Gastroesophageal sphincter (tissue), 4 donors: Measurements from ENCODE around the gene INAFM2. TPM values are rescaled to one million over a fixed set of nuclear protein-coding genes. Genes with fewer than 3 reads are reported as not detected.
A peak's percentile ranks its signal among the peaks of the same experiment; 100 is the strongest.

Experiments
- ATAC-seq: fragments of 150-250 bp; one replicate; pipeline ENCODE4 v1.9.1; 2016; ENCODE audit warnings: mild to moderate bottlenecking, moderate library complexity
- H3K27ac ChIP-seq, 4 donors: fragments of 200-600 bp; sonication (generic) in 3 of 4; 1 replicate in 3 of 4; 2 replicates in 1 of 4; pipeline ENCODE4 v1.5.1; 2016 to 2019
- H3K27me3 ChIP-seq: fragments of 200-600 bp; sonication (generic); one replicate; pipeline ENCODE4 v1.5.1; 2019
- H3K36me3 ChIP-seq, 2 donors: fragments of 200-600 bp; sonication (generic); one replicate each; pipeline ENCODE4 v1.5.1; 2019; ENCODE audit warnings: control low read depth in 1 of 2
- H3K4me1 ChIP-seq, 3 donors: fragments of 200-600 bp; sonication (generic); 1 replicate in 2 of 3; 2 replicates in 1 of 3; pipeline ENCODE4 v1.5.1; 2016 to 2019; ENCODE audit warnings: control low read depth in 2 of 3
- H3K4me3 ChIP-seq, 2 donors: fragments of 200-600 bp; sonication (generic); one replicate each; pipeline ENCODE4 v1.5.1; 2019; ENCODE audit warnings: mild to moderate bottlenecking in 1 of 2, moderate library complexity in 1 of 2
- H3K9me3 ChIP-seq, 3 donors: fragments of 200-600 bp; sonication (generic); one replicate each; pipeline ENCODE4 v1.5.1; 2017 to 2019; ENCODE audit warnings: control low read depth in 2 of 3
- EP300 ChIP-seq: sonication (generic); formaldehyde crosslinking; IDR thresholded peaks from one replicate; pipeline ENCODE4 v1.6.1; 2017; ENCODE audit warnings: antibody characterized with exemption, mild to moderate bottlenecking
- POLR2A ChIP-seq, 2 donors: fragments of 450-650 bp; IDR thresholded peaks; one replicate each; pipeline ENCODE4 v1.6.1; 2017; ENCODE audit warnings: antibody characterized with exemption in 2 of 2, mild to moderate bottlenecking in 2 of 2, moderate library complexity in 1 of 2
- POLR2AphosphoS5 ChIP-seq: sonication (generic); formaldehyde crosslinking; IDR thresholded peaks from one replicate; pipeline ENCODE4 v1.6.1; 2017; ENCODE audit warnings: antibody characterized with exemption
- WGBS, 2 donors: methylation state at CpG; one replicate each; pipeline ENCODE4 v1.1.5; 2018; ENCODE audit warnings: low coverage in 1 of 2; 5-methylcytosine and 5-hydroxymethylcytosine counted together
- total RNA-seq, 4 donors: library from RNA; depleted of rRNA; stranded (reverse); fragments of >200 nt; gene quantifications; one replicate each; pipeline ENCODE4 v1.1.0, GENCODE V29; 2016
- TF ChIP-seq, protein P1 (sequence below), 4 experiments: fragments of 200-600 bp in 2 of 4; fragments of 450-650 bp in 2 of 4; sonication (generic) in 1 of 4; IDR thresholded peaks; one replicate each; pipeline ENCODE4 v1.5.1; 2017 to 2019; ENCODE audit warnings: antibody characterized with exemption in 4 of 4, mild to moderate bottlenecking in 2 of 4, moderate library complexity in 2 of 4

Gene INAFM2
- total RNA-seq, 4 donors from 2014 or later = 27.3 to 66.6 (median 37.5) TPM

DNA sequence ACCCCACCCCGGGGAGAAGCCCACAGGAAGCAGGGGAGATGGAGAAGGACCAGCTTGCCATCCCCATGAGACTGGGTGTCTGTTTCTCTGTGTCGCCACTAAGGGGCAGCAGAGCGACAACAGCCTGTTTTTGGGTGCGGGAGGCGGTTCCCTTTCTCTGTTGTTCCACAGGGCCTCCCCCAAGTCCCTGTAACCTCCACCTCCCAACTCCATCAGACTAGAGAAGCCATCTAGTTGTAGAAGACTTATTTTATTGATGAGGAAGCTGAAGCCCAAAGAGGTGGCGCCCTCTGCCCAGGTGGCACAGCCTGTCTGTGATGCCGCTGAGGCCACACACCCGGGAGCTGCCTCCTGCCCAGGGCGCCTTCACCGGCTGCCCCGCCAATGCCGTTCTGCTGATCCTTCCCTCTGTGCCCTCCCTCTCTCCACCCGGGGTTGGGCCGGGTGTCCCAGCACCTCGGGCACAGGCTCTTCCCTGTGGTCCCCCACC, 21.2 kb downstream of the INAFM2 start:
- no peak for TF ChIP-seq EP300
- TF ChIP-seq POLR2A (IDR thresholded peaks at IDR 0.05) = no peak
- TF ChIP-seq POLR2AphosphoS5 = no peak
- TF ChIP-seq, protein P1, sequence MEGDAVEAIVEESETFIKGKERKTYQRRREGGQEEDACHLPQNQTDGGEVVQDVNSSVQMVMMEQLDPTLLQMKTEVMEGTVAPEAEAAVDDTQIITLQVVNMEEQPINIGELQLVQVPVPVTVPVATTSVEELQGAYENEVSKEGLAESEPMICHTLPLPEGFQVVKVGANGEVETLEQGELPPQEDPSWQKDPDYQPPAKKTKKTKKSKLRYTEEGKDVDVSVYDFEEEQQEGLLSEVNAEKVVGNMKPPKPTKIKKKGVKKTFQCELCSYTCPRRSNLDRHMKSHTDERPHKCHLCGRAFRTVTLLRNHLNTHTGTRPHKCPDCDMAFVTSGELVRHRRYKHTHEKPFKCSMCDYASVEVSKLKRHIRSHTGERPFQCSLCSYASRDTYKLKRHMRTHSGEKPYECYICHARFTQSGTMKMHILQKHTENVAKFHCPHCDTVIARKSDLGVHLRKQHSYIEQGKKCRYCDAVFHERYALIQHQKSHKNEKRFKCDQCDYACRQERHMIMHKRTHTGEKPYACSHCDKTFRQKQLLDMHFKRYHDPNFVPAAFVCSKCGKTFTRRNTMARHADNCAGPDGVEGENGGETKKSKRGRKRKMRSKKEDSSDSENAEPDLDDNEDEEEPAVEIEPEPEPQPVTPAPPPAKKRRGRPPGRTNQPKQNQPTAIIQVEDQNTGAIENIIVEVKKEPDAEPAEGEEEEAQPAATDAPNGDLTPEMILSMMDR (IDR thresholded peaks at IDR 0.05) = peak in 3 of 4 experiments; percentile 77 to 87 (median 79)
- Histone ChIP-seq H3K9me3 (no peaks in the 10 kb centered on the region), H3K27me3 (no peaks in the 10 kb centered on the region), H3K4me3 (no peak overlapping the region), H3K4me1 (peaks cover 0 to 55% (median 25%) of the 10 kb centered on the region in 3 donors), H3K27ac (peak overlapping the region in 1 of 4 donors; percentile 98), H3K36me3 (no peaks in the 10 kb centered on the region)
- 10% methylated on average over 4 of the region's 15 CpGs; no CpG with 5 or more reads in 1 of the 2 donors for WGBS, 2 donors
- ATAC-seq = no peak

DNA sequence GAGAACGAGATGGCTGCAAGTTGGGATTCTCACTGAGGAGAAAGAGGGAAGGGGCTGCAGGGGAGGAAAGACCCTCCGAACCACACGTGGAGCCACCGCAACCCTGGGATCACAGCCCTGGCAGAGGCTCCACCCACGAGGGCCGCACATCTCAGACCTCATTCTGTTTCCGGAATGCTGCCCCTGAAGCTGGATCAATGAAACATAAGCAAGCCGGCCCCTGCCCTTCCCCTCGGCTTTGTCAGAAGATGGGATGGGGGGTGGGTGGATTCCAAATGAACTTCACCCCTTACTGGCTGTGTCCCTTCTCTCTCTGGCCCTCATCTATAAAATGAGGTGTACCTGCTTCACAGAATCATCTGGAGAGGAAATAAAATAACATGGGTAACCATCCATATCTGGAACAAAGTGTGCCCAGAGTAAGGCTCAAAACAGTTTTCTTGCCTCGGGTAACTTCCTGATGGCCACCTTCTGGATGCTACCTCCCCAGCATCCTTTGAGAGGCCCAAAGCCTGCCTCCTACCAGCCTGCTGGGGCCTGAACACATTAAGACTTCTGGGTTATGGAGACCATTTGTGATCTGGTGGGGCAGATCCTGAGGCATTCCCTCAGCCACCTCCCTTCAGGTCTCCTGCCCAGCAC, 21.9 kb downstream of the INAFM2 start:
- H3K27me3 ChIP-seq = no peaks in the 10 kb centered on the region
- H3K36me3 ChIP-seq = no peaks in the 10 kb centered on the region
- ATAC-seq = no peak
- H3K4me1 ChIP-seq = peaks cover 0 to 48% (median 21%) of the 10 kb centered on the region in 3 donors
- WGBS, 2 donors = 20 to 72% methylated on average over 1 to 5 of the region's 10 CpGs
- H3K27ac ChIP-seq = no peak overlapping the region
- H3K4me3 ChIP-seq = no peak overlapping the region
- H3K9me3 ChIP-seq = no peaks in the 10 kb centered on the region
- TF ChIP-seq EP300 (no peak), POLR2A (IDR thresholded peaks at IDR 0.05) (no peak), POLR2AphosphoS5 (no peak)
- TF ChIP-seq, protein P1 (IDR thresholded peaks at IDR 0.05) = no peak

DNA sequence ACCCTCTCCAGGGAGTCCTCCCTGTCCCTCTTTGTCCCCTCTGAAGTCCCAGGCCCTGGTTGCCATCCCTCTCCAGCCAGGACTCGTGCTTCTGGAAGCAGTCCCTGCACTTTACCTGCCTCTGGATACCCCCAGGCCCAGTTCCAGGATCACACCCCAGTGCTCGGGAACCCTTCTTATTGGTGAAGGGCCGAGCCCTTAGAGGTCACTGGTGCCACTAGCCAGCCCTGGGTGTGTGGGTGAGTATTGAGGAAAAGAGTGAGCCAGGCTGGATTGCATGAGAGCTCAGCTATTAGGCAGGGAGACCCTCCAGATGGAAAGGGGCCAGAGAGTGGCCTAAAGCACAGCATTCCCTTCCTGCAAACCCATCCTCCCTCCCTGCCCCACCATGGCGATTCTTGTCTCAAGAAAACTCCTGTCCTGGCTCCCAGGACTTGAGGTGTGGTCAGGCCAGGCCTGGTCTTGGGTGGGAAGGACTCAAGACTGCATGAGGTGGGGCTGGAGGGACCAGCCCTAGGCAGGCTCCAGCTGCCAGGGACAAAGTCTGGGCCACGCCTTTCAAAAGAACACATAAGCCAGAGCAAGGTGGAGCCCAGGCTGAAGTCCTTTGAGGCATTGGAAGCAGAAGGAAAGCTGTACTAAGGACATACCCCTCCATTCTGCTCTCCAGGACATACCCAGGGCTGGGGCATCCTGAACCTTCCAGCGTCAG, 22.5 kb downstream of the INAFM2 start:
- peaks cover 0 to 41% (median 19%) of the 10 kb centered on the region in 3 donors for H3K4me1 ChIP-seq
- ATAC-seq = no peak
- no peaks in the 10 kb centered on the region for H3K36me3 ChIP-seq
- TF ChIP-seq, protein P1 (IDR thresholded peaks at IDR 0.05) = no peak
- no peak for TF ChIP-seq POLR2A (IDR thresholded peaks at IDR 0.05)
- no peak for TF ChIP-seq POLR2AphosphoS5
- no peak for TF ChIP-seq EP300
- 88% methylated on average over 2 of the region's 6 CpGs; no CpG with 5 or more reads in 1 of the 2 donors for WGBS, 2 donors
- no peaks in the 10 kb centered on the region for H3K9me3 ChIP-seq
- no peak overlapping the region for H3K4me3 ChIP-seq
- no peak overlapping the region for H3K27ac ChIP-seq
- H3K27me3 ChIP-seq = no peaks in the 10 kb centered on the region

DNA sequence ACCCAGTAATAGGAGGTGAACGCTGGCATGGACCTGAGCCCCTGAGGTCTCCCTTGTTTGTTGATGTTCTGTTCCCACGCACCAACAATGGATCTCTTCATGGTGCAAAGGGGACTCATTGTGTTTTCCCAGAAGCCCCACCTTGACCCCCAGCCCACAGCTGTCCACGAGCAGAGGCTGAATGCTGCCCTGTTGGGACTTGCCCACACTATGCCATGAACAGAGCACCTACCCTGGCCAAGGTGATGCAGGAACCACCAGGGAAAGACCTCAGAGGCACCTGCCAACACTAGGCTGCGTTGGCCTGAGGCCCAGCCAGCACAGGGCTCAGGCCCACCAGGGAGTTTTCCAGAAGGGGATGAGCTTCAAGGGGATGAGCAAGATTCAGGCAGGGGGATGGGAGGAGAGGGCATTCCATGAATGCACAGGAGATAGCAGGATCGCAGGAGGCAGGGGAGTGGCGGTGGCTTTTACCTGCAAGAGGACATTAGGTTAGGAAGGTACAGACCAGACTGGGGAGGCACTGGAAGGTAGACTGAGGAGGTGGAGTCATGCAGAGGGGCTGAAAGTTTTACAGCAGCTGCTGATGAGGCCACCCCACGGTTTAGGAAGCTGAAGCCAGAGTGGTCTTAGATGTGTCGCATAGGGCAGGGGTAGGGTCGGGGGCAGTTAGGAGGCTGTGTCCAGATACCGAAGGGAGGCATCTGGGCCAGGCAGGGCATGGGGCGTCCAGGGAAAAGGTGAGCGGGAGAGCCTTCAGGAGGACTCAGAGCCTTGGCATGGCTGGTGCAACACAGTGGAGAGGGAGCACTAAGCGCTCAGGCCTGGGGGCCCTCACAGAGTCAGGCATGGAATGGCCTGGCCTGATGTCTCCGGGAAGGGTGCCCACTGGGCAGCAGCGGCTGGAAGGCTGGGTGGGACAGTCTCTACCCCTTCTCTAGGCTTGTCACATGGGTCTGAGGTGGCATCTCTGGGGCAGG, 23.4 kb downstream of the INAFM2 start:
- no peak for ATAC-seq
- Histone ChIP-seq H3K36me3 (no peaks in the 10 kb centered on the region), H3K4me3 (no peak overlapping the region), H3K27ac (no peak overlapping the region), H3K9me3 (no peaks in the 10 kb centered on the region), H3K27me3 (no peaks in the 10 kb centered on the region), H3K4me1 (peaks cover 0 to 33% (median 15%) of the 10 kb centered on the region in 3 donors)
- no peak for TF ChIP-seq POLR2A (IDR thresholded peaks at IDR 0.05)
- TF ChIP-seq EP300 = no peak
- TF ChIP-seq, protein P1 (IDR thresholded peaks at IDR 0.05) = no peak
- no peak for TF ChIP-seq POLR2AphosphoS5
- 88 to 93% methylated on average over 3 to 11 of the region's 15 CpGs for WGBS, 2 donors
